A549 (cell line): ENCODE data around the gene MEG3. TPM values are rescaled to one million over a fixed set of nuclear protein-coding genes. Genes with fewer than 3 reads are reported as not detected.

Experiments used
- ATAC-seq, 2 experiments: fragments of 200-7000 bp in 1 of 2; fragments of >200 bp in 1 of 2; cut with Nextera tagmentation in 1 of 2; cut with Tn5 transposase in 1 of 2; 3 replicates each; pipeline versions ENCODE4 v1.8.0 to v1.9.1; 2018 to 2020; ENCODE audit warnings: mild to moderate bottlenecking in 1 of 2, moderate library complexity in 1 of 2
- CTCF ChIA-PET: fragments of 300-600 bp; sonication (Branson Sonifier 250); formaldehyde crosslinking; extraction: SDS; loops from one replicate; lab custom pipeline; 2021; ENCODE audit warnings: antibody characterized with exemption, inconsistent platforms; lab: Yijun Ruan, JAX
- POLR2A ChIA-PET: fragments of 350-600 bp; formaldehyde crosslinking; extraction: SDS; loops from one replicate; lab custom pipeline; 2021; ENCODE audit warnings: antibody characterized with exemption, inconsistent platforms; lab: Yijun Ruan, JAX
- DNase-seq, 2 experiments: peaks; one replicate each; pipeline versions ENCODE4 v3.0.0 to v3.0.0-alpha.2; 2011 to 2016; ENCODE audit warnings: low read depth in 1 of 2, low spot score in 1 of 2
- FAIRE-seq: peaks from 2 replicates; lab custom pipeline; 2011; peaks lifted over from hg19 to GRCh38; lab: Jason Lieb, UNC
- H3K27ac ChIP-seq, 2 experiments: fragments of >200 bp; sonication (Bioruptor Twin); formaldehyde crosslinking; 3 replicates each; pipeline ENCODE4 v1.5.1; 2016 to 2017
- H3K4me1 ChIP-seq: fragments of >200 bp; sonication (Bioruptor Twin); formaldehyde crosslinking; 3 replicates; pipeline ENCODE4 v1.6.1; 2016
- H3K4me2 ChIP-seq: fragments of >200 bp; sonication (Bioruptor Twin); formaldehyde crosslinking; 3 replicates; pipeline ENCODE4 v1.6.1; 2016
- H3K4me3 ChIP-seq: fragments of >200 bp; sonication (Bioruptor Twin); formaldehyde crosslinking; 3 replicates; pipeline ENCODE4 v1.5.1; 2016
- H3K9me3 ChIP-seq: fragments of >200 bp; sonication (Bioruptor Twin); formaldehyde crosslinking; 3 replicates; pipeline ENCODE4 v1.6.1; 2016
- ATOH8 ChIP-seq: fragments of 250-450 bp; sonication (Bioruptor Pico); IDR thresholded peaks from 2 replicates; pipeline ENCODE4 v1.5.0; 2020; ENCODE audit warnings: low read depth, mild to moderate bottlenecking, moderate library complexity
- BHLHE40 ChIP-seq: IDR thresholded peaks from 2 replicates; pipeline ENCODE4 v1.6.1; 2012; ENCODE audit warnings: low read depth, low read length, inconsistent platforms
- CHD2 ChIP-seq: fragments of 150-350 bp; IDR thresholded peaks from 2 replicates; pipeline ENCODE4 v1.6.1; 2014; ENCODE audit warnings: low read length; ENCODE audit not compliant: partially characterized antibody
- HES2 ChIP-seq: fragments of >200 bp; sonication (Bioruptor Twin); formaldehyde crosslinking; IDR thresholded peaks from 2 replicates; pipeline ENCODE4 v1.6.1; 2016
- HMGXB4 ChIP-seq: fragments of 250-450 bp; sonication (Bioruptor Pico); IDR thresholded peaks from 2 replicates; pipeline ENCODE4 v1.5.0; 2021; ENCODE audit warnings: mild to moderate bottlenecking, moderate library complexity, borderline replicate concordance
- HOXA7 ChIP-seq: fragments of 250-450 bp; sonication (Bioruptor Pico); IDR thresholded peaks from 2 replicates; pipeline ENCODE4 v1.5.0; 2020; ENCODE audit warnings: mild to moderate bottlenecking, moderate library complexity
- HOXB13 ChIP-seq: fragments of 250-450 bp; sonication (Bioruptor Pico); IDR thresholded peaks from 2 replicates; pipeline ENCODE4 v1.5.0; 2020; ENCODE audit warnings: low read depth, mild to moderate bottlenecking, moderate library complexity
- JUNB ChIP-seq: fragments of >200 bp; sonication (Bioruptor Twin); formaldehyde crosslinking; IDR thresholded peaks from 2 replicates; pipeline ENCODE4 v1.6.1; 2016
- KDM5A ChIP-seq: fragments of 200-600 bp; sonication (generic); IDR thresholded peaks from 2 replicates; pipeline ENCODE4 v1.6.1; 2016; ENCODE audit warnings: antibody characterized with exemption, mild to moderate bottlenecking
- POLR2AphosphoS2 ChIP-seq: conservative IDR thresholded peaks from 2 replicates; pipeline ENCODE4 v1.6.1; 2012; ENCODE audit warnings: low read length, improper control_type of control experiment, inconsistent platforms
- RARB ChIP-seq: fragments of 250-450 bp; sonication (Bioruptor Pico); IDR thresholded peaks from 2 replicates; pipeline ENCODE4 v1.8.0; 2021; ENCODE audit warnings: mild to moderate bottlenecking, moderate library complexity
- SMC3 ChIP-seq: fragments of >200 bp; sonication (Bioruptor Twin); formaldehyde crosslinking; IDR thresholded peaks from 3 replicates; pipeline ENCODE4 v1.6.1; 2018; ENCODE audit warnings: inconsistent platforms
- SREBF2 ChIP-seq: fragments of 450-650 bp; IDR thresholded peaks from 2 replicates; pipeline ENCODE4 v1.6.1; 2014; ENCODE audit warnings: mild to moderate bottlenecking, moderate library complexity
- USF2 ChIP-seq: fragments of 450-650 bp; IDR thresholded peaks from 2 replicates; pipeline ENCODE4 v1.6.1; 2014; ENCODE audit warnings: antibody characterized with exemption
- ZC3H11A ChIP-seq: fragments of 450-650 bp; IDR thresholded peaks from 2 replicates; pipeline ENCODE4 v1.6.1; 2014; ENCODE audit warnings: antibody characterized with exemption, mild to moderate bottlenecking
- ZFP36 ChIP-seq: fragments of 450-650 bp; IDR thresholded peaks from 2 replicates; pipeline ENCODE4 v1.6.1; 2014; ENCODE audit warnings: borderline replicate concordance; ENCODE audit not compliant: partially characterized antibody
- WGBS: methylation state at CpG from one replicate; pipeline ENCODE4 v1.1.6; 2017; ENCODE audit errors: missing lambda C conversion rate; 5-methylcytosine and 5-hydroxymethylcytosine counted together
- polyA plus RNA-seq, 4 experiments: library from polyadenylated mRNA; depleted of rRNA in 3 of 4; stranded (reverse); fragments of >200 nt; fragmentation: RNase III in 1 of 4; extraction: RNeasy Plus Mini Kit Qiagen cat#74134 plus additional on column Dnase treatment in 1 of 4; gene quantifications; 2 replicates in 3 of 4; 3 replicates in 1 of 4; pipeline ENCODE4 v1.2.3, GENCODE V29; 2011 to 2017

Gene MEG3
- polyA plus RNA-seq, 2 of the 4 experiments (the other 2 are of a cell fraction), result 27.0 to 56.7 TPM

- Histone ChIP-seq H3K27ac (no peak overlapping the region), H3K4me2 (no peak overlapping the region), H3K4me3 (no peak overlapping the region), H3K4me1 (no peaks in the 10 kb centered on the region), H3K9me3 (no peaks in the 10 kb centered on the region)
- CTCF ChIA-PET, result interaction anchor here (1.1 kb wide), 1 partner anchor 771 kb away, joined by 3 read pairs; no protein-coding TSS in a partner anchor
- FAIRE-seq (no peak), DNase-seq (no peak), ATAC-seq (no peak)
- no peak for TF ChIP-seq KDM5A
- TF ChIP-seq SREBF2, result no peak
- no peak for TF ChIP-seq ZFP36
- no peak for TF ChIP-seq HES2
- no peak for TF ChIP-seq CHD2
- no peak for TF ChIP-seq USF2
- TF ChIP-seq HOXA7 (CRISPR knock-in tag), result no peak
- no peak for TF ChIP-seq ZC3H11A
- no peak for TF ChIP-seq BHLHE40
- no peak for TF ChIP-seq POLR2AphosphoS2
- POLR2A ChIA-PET, result no interaction called here
- WGBS, result 82% methylated on average over 16 of the region's 17 CpGs
Observed at GRCh38 chr14:100857923-100858837, 32.3 kb downstream of the MEG3 start.

- TF ChIP-seq HOXB13 (CRISPR knock-in tag) (no peak), RARB (no peak)
- ChIA-PET POLR2A (no interaction called here), CTCF (no interaction called here)
- Histone ChIP-seq H3K27ac (no peak overlapping the region), H3K4me1 (no peaks in the 10 kb centered on the region), H3K9me3 (no peaks in the 10 kb centered on the region; the same call in 2 of the 3 replicates), H3K4me3 (no peak overlapping the region), H3K4me2 (no peak overlapping the region)
- WGBS, result 86% methylated on average over 5 of the region's 8 CpGs
- ATAC-seq (no peak), DNase-seq (no peak), FAIRE-seq (no peak)
Observed at GRCh38 chr14:100858838-100859220, 32.9 kb downstream of the MEG3 start.

GRCh38 chr14:100859781-100860180 lies 33.9 kb downstream of the MEG3 start:
- H3K4me3 ChIP-seq, result no peak overlapping the region
- H3K27ac ChIP-seq, result no peak overlapping the region
- ChIA-PET CTCF (no interaction called here), POLR2A (no interaction called here)
- no peak for ATAC-seq
- 82% methylated on average over 15 of the region's 18 CpGs for WGBS
- no peak for FAIRE-seq
- no peak overlapping the region for H3K4me2 ChIP-seq
- no peak for DNase-seq
- TF ChIP-seq HOXB13 (CRISPR knock-in tag) (no peak), ATOH8 (CRISPR knock-in tag) (no peak), HMGXB4 (CRISPR knock-in tag) (no peak), SMC3 (no peak), JUNB (no peak), POLR2AphosphoS2 (no peak)
- no peaks in the 10 kb centered on the region for H3K4me1 ChIP-seq
- H3K9me3 ChIP-seq, result no peaks in the 10 kb centered on the region; the same call in 2 of the 3 replicates
